CD1c-positive myeloid dendritic cell (primary cell): ENCODE data around the gene ROR1.
"Not testable (repeated sequence)": the region's sequence is repeated elsewhere in the genome, so short reads cannot be mapped to it uniquely, and the experiment has no call there.

Experiments used
- DNase-seq: peaks from one replicate; pipeline ENCODE4 v3.0.0-alpha.2; 2016; ENCODE audit errors: extremely low spot score

ROR1 gene

DNA sequence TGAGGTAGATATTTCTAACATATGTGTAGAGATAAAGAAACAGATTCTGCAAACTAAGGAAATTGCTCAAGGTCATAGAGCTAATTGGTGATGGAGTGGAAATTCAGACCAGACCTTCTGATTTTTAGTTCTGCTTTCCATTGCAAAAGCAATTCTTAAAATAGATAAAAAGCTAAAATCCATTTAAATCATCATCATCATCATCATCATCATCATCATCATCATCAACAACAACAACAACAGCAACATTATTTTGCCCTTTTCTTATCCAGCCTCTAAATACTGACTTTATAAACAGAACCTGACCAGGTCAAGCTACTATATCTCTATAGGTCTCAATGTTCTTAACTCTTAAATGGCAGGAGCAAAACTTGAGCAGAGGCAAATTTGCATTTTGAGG lies 14.0 kb upstream of the ROR1 start:
- DNase-seq: no peak

DNA sequence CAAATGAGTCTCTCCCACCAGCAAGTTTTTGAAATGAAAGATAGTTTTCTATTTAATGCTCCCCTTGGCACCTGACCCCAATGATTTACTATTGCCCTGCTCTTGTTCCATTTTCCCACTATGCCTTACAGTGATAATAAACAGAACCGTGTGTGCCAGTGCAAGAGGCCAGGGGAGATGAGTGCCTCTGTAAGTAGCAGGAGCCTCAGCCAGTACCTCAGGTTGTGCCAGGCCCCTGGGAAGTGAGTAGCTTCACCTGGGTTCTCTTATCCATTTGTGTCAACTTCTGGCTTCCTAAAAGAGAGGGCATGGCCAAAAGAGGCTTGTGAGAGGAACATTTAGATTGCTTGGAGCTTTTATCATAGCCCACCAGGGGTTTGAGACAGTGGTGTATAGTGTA lies 3.4 kb upstream of the ROR1 start:
- DNase-seq: no peak

DNA sequence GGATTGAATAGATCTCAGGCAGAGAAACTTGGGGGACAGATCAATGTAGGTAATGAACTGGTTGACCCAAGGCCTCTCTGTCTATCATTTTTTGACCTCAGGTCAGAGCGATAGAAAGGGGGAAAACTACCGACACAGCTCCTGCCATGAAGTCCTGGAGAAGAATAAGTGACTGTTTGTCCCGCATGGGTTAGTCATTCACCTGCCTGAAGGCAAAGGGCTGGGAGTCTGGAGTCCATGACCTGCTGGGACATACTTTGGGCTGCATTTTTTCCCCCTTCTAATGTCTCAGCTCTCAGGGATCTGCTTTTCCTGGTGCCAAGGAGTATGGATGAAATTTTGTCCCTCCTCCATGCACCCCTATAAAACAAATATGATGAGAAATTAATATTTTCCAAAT lies 1.6 kb upstream of the ROR1 start:
- DNase-seq: no peak

DNA sequence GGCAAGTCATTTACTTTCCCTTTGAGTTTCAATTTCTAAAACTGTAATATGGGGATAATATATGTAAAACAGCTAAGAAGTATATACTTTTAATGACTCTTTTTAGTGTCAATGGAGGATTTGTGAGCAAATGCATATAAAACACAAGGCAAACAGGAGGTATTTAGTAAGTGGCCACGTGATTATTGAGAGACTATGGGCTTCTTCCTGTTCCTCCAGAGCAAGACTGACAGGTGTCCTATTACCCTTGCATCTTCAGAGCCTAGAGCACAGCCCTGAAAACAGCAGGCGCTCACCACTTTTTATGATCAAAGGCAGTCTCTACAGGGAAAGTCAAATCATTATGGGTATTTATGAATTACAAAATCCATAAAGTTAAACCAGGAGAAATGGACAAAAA lies 941 bp upstream of the ROR1 start:
- no peak for DNase-seq

DNA sequence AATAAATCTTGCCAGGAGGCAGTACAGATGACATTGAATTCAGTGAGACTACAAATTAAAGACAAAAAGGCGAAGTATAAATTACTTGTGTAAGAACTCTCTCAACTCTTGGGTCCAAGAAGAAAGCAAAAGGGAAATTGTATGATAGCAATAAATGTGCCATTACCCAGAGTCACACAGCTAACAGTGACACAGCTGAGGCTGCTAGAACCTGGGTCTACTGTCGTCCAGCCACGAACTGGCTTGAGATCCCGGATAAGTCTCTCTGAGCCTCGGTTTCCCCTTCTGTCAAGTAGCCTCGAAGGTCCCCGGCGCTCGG lies 362 bp upstream of the ROR1 start:
- no peak for DNase-seq

DNA sequence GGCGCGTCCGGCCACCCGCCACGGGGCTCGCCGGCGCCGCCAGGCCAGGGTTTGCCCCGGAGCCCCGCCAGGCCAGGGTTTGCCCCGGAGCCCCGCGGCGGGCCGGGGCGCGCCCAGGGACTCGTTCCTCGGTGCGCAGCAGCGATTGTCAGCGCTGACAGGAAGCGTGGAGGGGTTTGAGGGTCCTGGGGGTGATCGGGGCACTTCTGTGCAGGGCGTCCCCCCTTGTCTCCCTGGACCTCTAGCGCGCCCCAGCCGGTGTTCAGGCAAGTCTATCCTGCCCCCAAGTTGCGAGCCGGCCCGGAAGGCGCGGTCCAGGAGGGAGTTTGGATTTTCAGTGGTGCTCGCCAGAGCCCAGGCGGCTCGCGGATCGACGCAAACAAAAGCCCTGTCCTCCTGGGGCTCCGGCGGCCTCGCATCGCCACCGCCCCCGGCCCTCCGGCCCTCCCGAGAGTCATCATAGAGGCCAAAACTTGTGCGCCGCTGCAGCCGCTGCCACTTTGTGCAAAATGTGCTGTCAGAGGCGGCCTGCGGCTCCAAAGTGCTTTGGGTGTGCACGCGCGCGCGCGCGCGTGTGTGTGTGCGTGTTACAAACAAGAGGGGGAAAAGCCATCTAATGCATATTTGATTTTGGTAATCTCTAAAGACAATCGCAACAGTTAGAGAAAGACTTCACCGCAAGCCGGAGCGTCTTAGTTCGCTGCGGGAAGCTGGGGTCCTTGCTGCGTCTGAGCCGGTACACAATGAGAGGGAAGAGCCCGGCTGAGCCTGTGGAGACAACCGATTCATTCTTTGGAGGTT lies 1.0 kb downstream of the ROR1 start:
- no peak for DNase-seq

DNA sequence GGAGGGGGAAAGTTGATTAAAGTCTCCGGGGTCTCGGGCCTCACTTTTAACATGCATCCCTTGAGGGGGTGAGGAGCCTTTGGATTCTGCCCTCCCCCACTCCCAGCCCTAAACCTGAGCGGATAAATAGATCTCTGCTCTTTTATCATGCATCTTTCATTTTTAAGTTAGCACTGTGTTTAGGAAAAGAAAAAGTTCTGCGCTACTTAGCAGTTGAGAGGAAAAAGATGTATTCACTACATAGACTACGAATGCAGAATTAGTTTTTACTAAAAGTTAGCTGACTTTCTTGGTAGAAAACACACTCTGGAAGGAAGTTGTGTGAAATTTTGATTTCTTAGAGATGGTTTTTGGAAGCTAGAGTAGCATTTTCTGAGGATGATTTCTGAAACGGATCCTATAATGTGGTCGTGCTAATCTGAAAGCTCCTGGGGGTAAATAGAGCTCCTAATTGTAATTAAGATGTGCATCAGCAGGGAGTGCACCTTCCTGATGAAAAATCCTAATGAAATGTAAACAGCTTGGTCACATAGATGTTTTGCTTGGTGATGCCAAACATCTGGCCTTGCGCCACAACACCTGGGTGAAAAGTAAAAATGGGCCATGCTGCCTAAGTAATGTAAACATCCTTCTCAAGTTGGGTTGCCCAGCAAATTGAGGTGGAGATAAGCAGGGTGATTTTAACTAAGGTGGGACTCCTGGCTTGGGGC lies 1.8 kb downstream of the ROR1 start:
- no peak for DNase-seq

DNA sequence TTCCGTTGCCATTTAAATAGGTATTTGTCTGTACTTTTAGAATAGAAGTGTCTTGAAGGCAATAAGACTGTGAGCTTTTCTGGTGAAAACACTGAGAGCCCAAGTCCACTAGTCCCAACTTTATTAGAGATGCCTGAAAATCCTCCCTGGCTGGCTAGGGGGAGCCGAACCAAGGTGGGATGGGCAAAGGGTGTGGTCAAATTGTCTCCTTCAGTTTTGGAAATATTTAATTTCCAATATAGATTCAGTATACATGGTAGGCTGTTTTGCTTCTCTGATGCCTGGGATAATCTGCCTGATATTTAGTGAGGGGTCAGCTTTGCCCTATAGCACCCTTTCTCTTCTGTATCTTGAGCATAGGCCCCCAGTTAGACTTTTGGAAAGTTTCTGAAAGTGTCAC lies 3.5 kb downstream of the ROR1 start:
- DNase-seq: no peak

DNA sequence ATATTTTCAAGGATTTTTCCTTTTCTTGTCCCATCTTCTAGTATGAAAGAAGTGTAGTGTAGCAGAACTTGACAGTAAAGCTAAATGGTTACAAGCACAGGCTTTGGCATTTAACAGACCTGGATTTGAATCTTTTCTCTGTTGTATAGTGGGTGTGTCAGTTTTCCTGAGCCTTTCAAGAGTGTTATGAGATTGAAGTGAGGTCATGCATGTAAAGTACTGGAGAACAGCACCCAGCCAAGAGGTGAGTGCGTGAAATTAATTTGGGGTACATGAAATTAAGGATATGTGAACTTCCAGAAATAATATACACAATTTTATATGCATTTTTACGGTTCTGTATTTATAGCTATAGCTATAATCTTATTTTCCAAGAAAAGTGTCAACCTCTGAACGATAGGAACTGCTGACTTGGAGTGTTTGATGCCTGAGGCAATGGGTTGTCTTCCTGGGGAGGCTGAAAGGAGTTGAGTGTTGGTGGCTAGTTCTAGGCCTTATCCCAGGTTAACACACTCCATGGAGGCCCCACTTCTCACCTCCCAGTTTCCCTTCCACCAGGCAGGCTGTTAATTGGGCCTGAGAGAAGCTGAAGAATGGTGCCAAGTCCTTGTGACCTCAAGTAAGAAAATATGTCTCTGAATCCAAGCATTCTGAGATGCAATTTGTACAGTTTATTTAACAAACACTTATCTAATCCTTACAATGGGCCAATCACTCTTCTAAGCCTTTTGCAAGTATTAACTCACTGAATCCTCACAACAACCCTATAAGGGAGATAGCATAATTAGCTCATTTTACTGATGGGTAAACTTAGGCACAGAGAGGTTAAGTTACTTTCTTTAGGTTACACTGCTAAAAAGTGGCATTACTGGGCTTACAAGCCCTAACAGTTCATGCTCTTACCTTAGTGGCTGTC lies 4.4 kb downstream of the ROR1 start:
- no peak for DNase-seq

DNA sequence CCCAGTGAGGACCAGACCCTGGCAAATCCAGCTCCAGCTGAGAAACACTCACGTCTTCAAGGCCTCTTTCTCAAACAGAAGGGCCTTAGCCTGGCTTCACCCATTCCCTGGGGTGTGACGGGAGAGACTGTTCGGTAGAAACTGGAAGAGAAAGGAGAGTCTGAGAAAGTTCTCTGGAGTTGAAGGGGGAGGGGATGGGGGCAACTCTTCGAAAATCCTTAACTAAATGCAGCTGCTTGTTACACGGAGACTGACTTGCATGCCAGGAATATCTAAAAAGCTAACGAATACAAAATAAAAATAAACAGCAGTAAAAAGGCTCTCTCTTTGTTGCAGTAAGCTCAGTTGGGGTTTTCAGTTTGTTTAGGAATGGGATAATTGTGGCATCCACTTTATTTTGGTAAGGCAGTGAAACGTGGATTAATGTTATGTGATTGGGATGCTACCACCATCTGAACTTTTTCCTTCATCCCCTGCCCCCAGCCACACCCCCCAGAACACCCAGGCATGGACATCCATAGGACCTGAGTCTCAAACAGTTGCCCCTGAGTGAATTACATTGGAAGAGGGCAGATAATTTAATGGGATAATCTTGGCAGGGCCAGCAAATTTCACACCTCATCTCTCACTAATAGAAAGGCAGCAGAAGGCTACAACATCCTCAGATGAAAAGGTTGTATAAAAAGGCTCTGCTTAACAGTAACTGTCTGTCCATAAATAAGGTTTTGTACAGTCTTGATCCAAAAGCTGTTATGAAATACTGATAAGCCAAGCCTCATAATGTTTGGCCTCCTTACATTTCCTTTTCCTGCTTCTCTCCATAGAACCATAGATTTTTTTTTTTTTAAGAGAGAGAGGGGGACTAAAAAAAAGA lies 5.8 kb downstream of the ROR1 start:
- no peak for DNase-seq

DNA sequence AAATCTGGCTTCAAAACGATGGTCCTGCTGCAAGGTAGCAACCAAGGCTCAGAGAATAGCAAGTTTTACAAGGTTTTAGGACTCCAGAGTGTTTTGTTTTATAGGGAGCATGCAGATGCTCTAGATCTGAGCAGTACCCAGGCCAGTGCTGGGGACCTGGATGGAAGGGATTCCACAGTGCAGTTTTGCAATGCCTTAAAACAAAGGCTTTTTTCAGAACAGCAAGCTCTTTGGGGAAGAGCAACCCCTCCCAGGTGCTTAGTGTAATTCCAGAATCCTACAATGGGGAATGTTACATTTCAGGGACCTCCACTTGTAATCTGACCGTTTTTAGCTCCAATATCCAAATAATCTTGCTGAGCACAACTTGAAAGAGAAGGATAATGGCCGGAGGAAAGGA lies 6.7 kb downstream of the ROR1 start:
- no peak for DNase-seq

DNA sequence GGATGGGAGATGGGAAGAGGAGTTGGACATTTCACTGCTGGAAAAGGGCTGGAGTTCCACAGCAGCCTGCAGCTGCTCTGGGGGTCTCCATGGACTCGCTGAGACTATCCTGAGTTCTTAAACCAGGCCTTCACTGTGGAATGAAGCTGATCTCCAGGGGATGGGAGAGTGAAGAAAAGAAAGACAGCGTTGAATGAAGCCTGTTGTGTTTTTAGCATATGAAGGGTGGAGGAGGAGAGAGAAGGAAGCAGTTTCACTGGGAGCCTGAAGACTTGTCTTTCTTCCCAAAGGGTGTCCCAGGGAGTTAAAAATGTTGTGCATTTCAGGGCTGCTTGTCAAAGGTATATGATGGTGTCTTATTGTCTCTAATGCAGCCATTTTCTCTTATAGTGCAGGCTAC lies 9.2 kb downstream of the ROR1 start:
- DNase-seq: no peak

DNA sequence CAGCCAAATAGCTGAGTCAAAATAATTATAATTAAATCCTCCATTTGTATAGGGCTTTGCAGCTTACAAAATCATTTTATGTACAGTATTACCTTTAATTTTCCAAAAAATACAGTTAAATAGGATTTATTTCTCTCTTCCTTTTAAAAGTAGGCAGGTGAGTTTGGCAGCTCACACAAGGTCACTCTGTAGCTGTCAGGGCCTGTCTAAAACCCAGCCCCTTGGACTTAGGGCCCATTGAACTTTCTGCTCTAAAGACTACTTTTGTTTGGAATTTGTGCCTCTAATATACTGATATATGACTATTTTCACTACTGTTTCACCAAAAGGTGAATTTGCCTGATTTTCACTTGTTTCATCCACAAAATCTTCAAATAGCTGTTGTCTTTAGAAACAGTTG lies 10.3 kb downstream of the ROR1 start:
- no peak for DNase-seq

DNA sequence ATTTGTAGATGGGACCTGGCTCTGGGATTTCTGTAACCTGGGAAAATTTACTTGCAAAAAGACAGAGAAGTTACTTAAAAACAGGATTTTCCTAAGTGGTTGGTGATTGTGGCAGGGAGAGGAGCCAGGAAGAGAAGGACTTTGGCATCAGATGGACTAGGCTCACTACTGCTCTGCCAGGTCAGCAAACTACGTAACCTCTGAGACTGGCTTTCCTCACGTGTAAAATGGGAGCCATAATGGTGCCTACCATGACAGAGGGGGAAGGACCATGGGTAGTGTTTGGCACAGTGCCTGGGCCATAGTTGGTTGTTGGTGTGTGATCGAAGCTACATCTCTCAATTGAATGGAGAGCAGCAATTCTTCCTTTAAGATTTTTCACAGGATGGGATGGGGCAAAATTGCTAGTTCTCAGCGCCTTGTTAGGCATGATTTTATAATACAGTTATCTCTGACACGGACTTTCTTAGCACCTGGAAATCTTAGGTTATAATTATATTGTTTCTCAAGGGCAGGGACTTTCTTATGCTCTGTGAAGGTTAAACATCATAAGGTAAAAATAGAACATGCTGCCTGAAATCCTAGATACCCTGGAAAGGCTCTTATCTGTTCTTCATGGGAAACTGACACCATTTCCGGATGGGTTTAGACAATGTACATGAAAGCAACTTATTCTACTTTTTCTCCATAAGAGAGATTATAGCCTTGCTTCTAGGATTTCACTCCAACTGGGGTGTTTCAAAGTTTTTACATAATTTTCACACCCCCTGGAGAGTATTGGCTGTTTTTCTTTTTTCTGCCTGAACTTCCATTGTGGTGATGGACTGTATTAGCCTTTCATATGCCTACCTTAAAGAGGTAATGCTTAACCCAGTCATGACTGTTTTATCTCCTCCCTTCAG lies 10.9 kb downstream of the ROR1 start:
- no peak for DNase-seq

DNA sequence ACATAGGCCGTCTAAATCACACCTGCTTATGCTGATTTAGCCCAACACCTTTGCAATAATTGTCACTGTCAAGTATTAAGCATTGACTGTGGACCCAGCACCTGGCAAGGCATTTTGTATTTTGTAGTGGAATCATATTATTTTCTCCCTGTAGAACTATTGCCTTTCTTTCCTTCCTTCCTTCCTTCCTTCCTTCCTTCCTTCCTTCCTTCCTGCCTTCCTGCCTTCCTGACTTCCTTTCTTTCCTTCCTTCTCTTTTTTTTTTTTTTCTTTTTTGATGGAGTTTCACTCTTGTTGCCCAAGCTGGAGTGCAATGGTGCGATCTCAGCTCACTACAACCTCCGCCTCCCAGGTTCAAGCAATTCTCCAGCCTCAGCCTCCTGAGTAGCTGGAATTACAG lies 13.5 kb downstream of the ROR1 start:
- DNase-seq: not testable (repeated sequence)

DNA sequence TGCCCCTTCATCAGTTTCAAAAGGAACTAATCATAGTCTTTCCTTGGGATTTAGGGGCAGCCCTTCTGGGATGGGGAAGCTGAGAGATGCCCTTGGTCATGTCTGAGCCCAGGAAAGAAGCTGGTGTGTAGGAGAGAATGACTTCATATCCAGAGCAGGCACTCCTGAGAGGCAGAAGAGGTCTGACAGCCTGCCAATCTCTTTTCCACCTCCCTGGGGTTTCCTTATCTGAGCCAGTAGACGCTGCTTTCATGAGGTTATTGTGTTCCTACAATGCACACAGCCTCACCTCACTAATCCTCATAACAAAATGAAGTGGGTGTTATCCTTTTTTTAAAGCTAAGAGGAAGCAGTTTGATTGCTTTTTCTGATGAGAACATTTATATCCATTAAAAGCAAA lies 14.1 kb downstream of the ROR1 start:
- DNase-seq: no peak

DNA sequence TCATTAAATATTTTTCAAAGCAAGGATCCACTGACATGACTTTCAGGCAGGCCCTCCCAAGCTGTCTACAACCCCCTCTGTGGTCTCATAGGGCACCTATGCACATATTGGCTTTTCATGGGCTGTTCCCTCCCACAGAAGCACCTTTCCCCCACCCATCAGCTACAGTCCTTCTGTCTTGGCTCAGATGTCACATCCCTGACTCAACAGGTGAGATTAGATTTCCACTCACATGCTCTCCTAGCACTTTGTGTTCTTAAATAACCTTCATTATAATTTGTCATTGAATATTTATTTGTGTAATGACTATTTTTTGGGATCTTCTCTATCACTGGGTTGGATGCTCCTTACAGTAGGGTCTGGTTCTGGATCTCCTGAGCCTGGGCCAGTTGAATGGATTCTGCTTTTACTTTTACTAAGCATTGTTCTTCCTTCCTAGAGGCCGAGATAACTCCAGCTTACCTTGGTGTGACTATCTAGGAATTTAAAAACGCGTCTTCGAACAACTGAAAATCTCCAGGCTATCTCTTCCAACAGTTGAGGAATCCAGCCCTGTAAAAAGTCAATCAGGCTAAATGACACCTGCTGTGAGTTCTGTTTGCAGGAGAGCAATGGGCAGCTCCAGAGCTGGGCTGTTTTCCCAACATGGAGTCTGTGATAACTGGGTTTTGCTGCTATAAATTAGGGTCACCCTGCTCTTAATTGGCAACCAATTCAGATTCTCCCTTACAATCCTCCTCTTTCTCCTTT lies 16.2 kb downstream of the ROR1 start:
- no peak for DNase-seq

DNA sequence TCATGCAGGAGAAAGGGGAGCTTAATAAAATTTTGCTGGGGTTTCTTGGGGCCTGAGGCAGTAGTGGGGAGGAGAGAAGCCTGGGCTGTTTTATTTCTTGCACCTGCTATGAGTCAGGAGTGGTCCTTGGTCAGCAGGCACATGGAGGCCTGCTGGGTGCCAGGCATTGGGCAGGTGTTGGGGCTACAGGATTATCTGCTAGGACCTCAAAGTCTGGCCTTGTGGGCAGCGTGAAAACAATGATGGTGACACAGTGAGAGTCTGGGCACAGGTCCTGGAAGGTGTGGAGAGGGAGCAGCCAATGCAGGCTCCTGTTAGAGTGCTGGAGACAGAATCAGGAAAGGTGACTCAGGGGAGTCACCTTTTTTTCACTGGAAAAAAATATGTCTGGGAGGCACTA lies 17.2 kb downstream of the ROR1 start:
- no peak for DNase-seq

DNA sequence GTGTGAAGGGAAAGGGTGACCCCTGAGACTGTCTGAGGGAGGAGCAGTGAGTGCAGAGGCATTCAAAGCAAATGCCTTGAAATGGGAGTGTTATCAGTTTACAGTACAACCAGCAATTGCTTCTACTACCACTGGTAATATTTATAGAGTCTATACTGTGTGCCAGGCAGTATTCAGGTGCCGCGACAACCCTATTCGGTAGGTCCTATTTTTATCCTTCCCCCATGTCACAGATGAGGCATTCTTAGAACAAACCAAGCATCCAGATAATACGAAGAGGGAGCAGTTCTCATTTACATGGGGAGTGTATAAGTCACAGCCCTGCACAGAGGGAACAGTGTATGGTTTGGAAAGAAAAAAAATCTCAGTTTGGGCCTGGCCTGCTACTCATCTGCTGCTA lies 18.3 kb downstream of the ROR1 start:
- no peak for DNase-seq

DNA sequence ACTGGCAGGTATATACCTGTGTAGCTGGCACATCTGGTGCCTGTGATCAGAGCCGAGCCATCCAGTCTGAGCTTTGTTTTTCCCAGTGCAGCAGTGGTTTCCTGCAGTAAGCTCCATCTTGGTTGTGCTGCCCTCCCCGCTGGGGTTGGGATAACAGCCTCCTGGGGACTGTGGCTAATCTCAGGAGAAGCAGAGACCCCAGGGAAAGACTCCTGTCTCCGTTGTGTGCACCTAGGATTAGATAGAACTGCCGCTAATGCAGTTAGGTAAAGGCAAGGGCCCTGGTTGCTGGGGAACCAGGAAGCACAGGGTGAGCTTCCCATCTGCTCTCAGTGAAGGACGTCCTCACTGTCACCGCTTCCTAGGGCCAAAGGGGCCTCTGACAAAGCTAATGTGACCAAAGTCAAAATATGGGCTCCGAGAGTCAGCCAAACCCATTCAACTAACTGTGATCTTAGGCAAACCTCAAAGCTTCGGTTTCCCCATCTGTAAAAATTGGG lies 20.0 kb downstream of the ROR1 start:
- no peak for DNase-seq
